Measurements from ENCODE around the gene PLOD2.

The PLOD2 gene

DNA sequence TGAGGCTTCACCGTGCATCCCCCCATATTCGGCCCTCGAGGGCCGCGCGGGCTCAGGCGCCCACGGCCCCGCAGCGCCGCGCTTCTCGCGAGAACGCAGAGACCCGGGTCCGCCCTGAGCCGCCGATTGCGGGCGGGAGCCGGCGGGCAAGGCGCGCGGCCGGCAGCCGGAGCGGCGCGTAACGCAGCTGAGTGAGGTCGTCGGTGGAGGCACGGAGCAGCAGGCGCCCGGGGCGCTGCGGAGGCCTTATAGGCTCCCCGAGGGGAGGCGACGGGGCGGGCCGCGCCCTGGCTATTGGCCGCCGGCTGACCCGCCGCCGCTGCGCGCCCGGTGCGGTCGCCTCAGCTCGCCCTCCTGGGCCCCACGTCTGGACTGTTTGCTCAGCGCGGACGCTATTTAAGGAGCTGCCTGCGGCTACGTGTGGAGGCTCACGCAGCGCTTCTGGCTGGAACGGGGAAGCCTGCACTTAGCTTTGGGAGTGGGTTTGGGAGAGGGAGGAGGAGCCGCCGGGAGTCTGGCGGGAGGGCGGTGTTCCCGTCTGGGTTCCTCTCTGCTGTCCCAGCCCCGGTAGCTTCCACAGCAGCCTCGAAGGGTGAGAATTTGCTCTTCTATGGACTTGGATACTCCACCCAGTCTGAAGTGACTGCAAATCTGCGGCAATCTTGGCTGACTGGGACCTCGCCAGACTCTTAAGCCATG is at the start of gene PLOD2:
Gene PLOD2, minus strand, starts transcription at position 221 of the 699 bp plus-strand sequence. Its CDS starts 195 bp downstream, at position 26.
- no peak for DNase-seq (ENCODE audit: low read depth)

DNA sequence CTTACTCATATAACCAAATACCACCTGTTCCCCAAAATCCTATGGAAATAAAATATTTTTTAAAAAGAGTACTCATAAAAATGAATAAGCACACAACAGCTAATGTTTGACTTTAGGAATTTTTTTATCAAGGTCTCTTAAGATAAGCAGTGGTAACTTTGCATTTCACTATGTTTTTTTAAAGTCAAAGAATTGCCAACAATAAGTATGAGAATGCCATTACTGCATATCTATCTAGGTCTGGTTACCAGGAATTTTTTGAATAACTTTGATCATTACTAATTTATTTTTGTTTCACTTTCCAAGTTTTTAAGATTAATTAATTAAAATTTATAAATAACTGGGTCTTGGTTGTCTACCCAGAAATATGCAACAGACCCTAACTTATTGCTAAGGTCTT is 48.4 kb upstream of the PLOD2 start:
- DNase-seq (ENCODE audit: low read depth) = no peak

DNA sequence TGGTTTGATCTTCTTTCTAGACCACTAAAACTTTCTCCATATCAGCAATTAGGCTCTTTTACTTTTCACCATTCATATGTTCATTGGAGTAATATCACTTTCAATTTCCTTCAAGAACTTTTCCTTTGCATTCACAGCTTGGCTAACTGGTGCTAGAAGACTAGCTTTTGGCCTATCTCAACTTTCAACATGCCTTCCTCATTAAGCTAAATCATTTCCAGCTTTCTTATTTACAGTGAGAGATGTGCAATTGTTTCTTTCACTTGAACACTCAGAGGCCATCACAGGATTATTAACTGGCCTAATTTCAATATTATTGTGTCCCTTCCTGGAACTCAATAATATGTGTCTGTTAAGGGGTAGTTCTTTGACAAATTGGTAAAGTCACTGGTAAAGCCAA is 42.8 kb upstream of the PLOD2 start:
- DNase-seq (ENCODE audit: low read depth) = no peak

DNA sequence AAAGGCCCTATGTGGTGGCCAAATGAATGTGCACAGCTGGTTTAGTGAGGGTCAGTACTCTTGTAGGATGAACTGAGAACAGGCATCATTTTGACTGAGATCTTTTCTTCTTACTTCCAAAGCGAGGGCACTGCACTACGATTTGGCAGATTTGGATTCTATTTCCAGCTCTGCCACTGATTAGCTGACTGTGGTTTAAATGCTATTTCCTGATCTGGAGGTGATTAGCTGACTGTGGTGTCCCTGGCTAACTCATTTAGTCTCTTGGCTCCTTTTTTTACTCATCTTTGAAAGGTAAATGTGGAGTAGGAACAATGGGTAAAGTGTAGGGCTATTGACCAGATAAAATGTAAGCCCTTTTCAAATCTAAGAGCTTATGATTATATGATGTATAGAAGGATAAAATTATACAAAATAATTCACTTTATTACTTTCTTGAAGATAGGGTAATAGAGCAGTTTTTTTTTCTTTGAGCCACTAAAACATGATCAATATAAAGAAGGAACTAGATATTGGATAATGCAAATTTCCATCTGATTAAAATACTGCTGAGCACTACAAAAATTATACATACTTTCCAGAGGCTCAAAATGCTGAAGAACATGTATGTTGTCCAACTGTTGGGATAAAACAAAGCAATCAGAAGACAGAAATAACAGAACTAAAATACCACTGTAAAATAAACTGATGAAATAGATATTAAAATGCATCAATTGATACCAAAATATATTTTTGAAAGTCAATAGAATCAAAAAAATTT is 39.7 kb upstream of the PLOD2 start:
- DNase-seq (ENCODE audit: low read depth) = no peak

DNA sequence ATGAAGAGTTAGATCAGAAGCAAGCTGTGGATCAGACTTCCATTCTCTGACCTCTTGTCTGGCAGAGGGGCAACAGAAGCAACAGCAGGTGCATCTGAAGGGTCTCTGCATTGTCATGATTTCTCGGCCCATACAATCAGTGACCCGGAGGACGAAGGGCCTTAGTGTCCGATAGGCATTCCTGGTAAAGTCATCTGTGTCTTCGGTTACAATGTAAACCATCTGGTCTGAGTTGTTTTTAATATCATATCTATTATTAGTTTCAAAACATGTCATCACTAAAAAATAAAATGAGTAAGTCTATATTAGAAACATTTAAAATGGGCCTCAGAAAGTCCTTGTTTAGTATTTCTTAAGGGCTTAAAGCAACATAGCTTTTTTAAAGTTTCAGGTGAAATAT is 38.8 kb upstream of the PLOD2 start:
- no peak for DNase-seq (ENCODE audit: low read depth)

DNA sequence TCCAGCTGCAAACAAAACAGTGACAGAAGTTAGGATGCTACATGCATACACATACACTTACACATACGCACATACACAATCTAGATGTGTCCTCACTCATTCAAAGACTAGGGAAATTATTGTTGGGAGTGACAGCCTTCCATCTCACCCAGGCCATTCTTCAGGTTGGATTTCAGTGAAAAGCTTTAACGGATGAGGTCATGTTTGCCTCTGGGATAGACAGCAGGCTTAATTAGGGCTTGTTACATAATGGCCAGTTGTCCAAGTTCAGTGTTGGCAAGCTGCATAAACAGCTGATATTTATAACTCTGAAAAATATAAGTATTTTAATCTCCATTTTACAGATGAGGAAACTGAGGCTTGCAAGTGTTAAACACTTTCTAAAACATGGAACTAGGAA is 35.8 kb upstream of the PLOD2 start:
- DNase-seq (ENCODE audit: low read depth) = no peak

DNA sequence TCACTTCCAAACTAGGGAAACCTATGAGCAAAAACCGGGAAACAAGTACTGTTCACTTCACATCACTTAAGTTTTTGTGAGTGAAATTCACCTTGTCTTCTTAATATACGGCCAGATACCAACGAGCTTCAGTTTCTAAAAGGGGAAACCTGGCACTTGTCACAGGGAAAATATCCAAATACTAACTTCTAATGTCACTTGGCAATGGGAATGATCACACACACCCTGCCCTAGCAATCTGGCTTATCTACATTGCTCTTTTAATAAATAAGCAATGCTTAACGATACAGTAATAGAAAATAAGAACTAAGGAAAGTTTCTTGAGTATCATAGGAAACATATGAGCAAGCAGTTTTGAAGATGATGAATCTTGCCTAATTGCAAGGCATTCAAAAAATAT is 34.6 kb upstream of the PLOD2 start:
- no peak for DNase-seq (ENCODE audit: low read depth)

DNA sequence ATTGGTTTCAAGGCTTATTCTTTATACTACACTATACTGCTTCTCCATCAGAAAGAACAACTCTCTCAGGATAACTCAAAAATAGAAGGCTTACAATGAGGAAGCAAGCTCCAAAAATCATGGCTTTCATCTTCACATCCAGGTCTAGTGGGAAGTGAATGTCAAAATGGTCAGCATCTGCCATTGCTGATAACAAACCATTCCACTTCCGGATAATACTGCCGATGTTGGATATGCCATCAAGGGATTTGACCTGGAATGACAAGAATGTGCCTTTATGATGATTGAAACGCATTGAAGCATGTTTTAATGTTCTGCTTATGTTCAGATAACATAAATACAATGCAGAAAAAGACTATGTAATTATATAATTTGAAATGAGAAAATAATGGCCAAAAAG is 34.0 kb upstream of the PLOD2 start:
- no peak for DNase-seq (ENCODE audit: low read depth)

DNA sequence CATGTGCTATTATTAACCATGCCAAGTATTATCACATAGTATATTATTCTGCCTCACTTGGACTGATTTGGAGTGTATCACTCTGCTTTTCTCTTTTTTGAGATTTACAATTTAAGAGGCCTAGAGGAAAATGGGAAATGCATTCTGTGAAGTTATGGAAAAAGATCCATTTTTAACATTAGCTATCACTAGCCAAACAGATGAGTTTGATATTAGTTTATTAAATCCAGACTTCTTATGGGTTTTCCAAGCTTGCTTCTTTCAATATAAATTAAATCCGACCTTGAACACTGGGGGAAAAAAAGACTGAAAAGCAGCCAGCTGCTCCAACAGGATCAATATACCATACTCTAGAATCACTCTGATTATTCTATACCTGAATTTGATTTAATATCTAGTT is 30.1 kb upstream of the PLOD2 start:
- no peak for DNase-seq (ENCODE audit: low read depth)

DNA sequence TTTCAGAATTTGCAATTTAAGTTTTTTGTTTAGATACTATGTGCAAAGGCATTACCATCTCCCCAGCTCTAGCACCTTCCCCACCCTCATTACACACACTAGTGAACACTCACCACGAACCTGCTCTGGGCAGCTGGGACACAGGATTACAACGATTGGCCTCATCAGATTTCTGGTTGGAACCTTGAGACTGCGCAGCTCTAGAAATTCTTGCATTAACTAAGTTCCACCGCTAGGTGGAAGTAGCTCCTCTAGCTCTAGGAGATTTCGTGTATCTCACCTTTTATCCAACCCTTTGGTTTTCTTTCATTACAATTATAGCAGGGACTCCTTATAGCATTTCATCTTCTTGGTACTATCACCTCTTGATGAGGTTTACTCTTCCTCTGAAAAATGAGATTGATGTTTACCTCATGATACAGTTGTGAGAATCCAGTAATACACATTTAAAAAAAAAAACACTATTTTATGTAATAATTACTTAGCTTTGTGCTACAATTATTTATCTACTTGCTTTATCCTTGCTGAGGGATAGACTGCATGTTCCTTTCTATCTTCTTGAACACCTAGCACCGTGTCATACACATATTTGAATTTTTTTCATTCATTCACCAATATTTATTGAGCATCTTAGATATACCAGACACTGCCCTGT is 28.7 kb upstream of the PLOD2 start:
- DNase-seq (ENCODE audit: low read depth) = no peak

DNA sequence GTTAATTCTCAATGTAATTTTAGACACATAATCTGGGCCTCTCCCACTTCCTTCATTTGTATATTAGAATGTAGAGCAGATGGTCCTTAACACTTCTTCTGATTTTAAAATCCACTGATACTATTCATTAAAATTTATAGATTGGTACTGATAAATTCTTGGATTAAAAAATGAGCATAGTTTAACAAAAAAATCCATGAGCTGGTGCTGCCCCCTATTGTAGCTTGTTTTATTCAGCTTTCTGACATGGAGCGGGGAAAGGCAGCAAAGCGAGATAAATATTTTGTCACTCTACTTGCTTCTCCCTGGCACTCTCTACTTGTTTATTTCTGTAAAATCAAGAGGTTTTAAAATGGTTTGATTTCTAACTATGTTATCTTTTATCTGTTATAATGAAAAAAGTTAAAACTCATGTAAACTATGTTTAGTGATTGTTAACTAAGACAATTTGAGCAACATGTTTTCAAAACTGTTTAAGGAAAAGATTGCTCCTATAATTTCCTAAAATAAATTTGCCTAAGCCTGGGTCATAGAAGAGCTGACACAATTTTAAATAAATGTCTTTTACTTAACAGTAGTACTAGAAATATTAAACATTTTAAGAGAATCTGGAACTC is 26.5 kb upstream of the PLOD2 start:
- no peak for DNase-seq (ENCODE audit: low read depth)

DNA sequence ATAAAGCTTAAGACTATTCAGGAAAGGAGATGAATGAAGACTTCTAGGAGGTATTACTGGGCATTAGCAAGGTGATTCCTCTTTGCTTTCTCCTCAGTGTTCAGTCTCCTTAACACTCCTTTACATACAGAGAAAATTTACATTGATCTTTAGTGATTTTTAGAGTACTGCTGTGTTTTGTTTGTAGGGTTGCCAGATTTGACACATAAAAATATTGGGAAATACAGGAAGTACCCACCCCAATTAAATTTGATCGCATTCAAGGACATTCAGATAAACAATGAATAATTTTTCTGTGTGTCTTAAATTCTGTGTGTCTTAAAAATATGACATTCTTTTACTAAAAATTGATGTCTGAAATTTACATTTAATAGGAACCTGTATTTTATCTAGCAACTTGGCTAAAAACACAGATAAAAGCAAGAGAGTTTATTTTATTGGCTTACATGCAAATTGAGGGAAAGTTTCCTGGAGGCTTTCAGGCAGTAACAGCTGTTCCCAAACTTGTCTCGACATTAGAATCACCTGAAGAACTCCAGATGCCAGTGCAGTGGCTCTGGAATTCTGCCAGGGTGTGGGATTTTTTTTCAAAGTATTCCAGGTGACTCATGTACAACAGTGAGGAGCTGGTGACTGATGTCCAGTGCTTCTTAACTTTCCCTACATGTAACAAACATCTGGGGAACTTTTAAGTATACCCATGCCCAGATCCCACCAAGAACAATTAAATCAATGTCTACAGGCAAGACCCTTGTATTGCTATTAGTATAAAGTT is 23.4 kb upstream of the PLOD2 start:
- no peak for DNase-seq (ENCODE audit: low read depth)

DNA sequence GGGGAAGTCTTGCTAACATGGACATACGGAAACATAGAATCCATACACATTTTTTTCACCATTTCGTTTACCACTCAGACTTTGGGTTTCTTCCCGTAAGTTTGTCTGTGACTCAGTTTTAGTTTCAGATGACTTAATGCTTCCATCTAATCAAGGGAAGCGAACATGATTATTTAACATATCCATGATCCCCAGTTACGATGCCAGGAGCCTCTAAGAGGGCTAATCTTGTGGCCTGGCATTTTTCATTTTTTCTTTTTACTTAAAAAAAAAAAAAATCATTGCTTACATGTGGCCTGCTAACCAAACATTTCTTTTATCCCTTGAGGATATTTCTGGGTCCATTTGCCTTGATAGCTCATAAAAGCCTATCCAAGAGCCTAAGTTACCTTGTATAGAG is 20.2 kb upstream of the PLOD2 start:
- DNase-seq (ENCODE audit: low read depth) = no peak

DNA sequence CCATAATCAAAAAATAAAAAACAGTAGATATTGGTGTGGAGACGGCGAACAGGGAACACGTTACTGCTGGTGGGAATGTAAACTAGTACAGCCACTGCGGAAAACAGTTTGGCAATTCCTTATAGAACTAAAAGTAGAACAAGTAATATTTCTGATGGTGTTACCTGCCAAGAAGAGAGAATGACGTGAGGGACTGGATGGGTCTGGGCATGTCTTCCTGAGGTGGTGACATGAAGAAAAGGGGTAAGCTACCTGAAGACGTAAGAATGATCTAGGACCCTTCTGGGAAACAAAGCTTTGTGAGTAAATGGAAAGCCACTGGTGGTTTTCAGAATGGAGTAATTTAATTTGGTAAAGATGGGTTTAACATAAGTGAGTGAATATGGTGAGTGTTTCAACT is 19.4 kb upstream of the PLOD2 start:
- DNase-seq (ENCODE audit: low read depth) = no peak

DNA sequence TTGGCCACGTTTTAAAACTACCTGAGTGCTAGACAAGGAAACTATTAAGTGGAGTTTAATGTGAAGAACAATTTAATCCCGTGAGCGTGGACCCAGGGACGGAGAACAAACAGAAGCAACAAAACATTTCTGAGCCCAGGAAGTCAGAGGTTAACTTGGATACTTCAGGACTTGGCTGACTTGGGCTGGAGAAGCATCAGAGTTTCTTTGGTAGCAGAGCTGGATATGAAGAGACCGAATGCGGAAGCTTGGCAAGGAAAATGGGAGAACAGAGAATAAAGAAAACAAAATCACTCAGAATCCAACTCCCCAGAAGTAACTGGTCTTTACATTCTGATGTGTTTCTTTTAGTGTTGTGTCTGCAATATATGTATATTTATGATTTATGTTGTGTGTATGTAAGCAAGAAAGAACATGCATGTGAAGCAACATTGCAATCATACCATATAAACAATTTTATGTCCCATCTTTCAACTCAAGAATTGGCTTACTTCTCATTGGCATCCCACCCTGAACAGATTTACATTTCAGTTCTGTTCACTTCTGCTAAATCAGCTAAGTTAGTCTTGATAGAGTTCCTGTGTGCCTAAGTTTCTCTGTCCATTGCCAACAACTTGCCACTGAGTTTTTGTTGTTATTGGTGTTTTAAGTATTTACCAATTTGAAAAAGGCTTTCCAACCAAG is 17.2 kb upstream of the PLOD2 start:
- no peak for DNase-seq (ENCODE audit: low read depth)

DNA sequence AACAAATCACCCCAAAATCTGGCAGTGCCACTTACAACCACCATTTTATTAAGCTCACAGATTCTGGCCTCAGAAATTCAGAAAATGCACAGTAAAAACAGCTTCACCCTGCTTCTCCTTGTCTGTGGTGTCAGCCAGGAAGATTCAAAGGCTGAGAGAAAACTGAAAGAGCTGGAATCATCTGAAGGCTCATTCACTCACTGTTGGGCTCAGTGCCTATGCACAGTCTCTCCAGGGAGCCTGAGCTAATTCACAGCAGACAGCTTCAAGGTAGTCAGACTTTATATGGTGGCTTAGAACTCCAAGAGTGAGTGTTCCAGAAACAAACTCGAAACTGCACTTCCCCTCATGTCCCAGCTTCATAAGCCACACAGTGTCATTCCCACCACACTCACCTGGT is 16.5 kb upstream of the PLOD2 start:
- no peak for DNase-seq (ENCODE audit: low read depth)

DNA sequence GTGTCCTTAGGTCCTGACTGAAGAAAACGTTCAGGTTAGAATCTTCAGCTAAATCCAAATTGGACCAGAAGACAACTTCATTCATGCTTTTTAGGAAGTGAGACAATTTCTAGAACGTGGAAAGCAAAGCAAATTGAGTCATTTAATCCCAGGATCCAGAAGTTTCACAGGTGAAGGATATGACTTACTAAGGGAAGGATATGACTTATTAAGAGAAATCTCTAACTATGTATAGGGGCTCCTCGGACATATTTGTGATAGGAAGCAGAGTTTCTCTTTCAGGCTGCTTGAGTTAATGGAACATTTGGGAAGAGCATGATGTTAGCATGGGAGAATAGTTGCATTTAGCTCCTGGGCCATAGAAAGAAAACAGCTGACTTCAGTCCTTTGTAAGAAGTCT is 16.1 kb upstream of the PLOD2 start:
- no peak for DNase-seq (ENCODE audit: low read depth)

DNA sequence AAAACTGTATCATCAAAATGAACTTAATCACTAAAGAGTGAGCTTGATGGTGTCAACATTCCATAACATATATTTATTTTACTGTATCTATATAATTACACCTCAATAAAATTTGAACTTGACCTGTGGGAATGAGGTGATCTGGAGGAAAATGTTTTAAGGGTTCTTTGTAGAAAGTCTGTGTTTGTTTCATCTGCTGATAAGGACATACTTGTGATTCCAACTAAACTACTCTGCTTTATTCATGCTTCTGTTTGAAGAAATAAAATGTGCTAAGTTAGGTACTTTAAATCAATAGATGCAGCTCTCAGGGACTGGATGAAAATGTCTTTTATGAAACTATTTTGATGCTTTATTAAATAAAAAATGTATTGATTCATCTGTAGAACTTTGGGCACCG is 11.6 kb upstream of the PLOD2 start:
- DNase-seq (ENCODE audit: low read depth) = no peak

DNA sequence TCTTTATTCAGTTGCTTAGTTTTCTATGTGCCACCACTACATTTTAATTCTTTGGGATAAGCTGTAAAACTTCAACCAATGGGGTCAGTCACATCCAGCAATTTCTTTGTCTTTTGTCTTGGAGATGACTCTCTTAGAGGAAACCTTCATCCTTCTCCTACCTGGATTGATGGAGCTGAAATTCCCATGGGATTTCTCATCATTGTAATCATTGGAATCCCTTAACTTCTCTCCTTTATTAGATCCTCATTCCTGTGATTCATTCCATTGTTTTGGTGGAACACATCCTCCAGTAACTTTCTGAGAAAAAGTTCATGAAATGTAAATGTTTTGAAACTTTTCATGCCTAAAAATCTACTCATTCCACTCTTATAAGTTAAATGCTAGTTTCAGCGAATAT is 9.6 kb upstream of the PLOD2 start:
- no peak for DNase-seq (ENCODE audit: low read depth)

DNA sequence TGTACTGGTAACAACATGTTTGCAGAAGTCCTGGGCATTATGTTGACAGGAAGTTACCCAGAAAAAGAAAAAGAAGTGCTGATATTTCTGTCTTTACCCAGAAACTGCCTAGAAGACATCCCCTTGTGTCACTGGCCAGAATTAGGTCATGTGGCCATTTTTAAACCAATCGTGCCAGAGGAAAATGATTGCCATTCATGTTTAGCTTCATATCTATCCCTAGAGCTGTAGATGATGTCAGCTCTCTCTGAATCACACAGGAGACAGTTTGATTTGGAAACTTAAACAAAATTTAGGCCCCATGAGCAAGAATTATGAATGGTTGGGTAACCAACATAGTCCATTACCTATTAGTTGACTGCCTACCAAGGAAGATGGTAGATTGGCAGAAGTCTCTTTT is 8.9 kb upstream of the PLOD2 start:
- no peak for DNase-seq (ENCODE audit: low read depth)

DNA sequence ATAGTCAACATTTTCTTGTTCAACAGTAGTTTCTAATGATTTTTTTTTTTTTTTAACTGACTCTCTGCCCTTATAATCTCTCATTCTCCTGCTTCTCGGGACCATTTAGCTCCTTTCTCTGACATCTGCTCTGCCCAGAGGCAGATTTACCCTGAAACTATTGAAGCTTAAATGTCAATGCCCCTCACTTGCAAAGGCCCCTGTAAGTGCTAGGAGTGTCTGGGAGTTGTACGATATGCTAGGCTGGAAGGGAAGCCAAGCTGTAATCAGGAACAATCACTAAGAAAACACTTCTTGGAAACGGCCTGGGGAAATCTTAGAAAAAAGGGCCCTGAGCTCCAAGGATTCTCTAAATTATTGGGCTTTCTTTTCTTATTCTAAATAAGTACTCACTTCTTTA is 5.8 kb upstream of the PLOD2 start:
- no peak for DNase-seq (ENCODE audit: low read depth)

DNA sequence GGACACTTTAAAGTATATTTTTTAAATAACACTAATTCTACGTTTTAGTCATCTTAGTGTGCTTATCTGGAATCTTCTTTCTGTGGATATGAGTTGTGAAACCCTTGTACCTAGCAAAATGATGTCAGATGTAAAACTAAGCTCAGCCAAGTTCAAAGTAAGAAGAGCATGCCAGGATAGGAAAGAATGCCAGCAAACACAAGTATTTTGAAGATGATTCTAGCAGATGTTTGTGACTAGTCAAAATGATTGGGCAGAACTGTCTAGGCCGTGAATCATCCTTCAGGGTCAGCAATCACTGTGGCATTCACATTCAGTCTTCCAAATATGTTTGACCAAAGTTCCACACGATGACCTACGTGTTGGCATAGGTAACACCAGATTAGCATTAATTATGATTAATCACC is 5.4 kb upstream of the PLOD2 start:
- no peak for DNase-seq (ENCODE audit: low read depth)
